GM19397 (cell line): ENCODE results near the gene MFSD1.

ENCODE experiments used
- ATAC-seq: cut with Tn5 transposase; IDR thresholded peaks from one replicate; pipeline ENCODE4 v1.9.1; 2021; ENCODE audit warnings: mild to moderate bottlenecking, moderate library complexity; ENCODE audit not compliant: unreplicated experiment

Gene MFSD1

DNA sequence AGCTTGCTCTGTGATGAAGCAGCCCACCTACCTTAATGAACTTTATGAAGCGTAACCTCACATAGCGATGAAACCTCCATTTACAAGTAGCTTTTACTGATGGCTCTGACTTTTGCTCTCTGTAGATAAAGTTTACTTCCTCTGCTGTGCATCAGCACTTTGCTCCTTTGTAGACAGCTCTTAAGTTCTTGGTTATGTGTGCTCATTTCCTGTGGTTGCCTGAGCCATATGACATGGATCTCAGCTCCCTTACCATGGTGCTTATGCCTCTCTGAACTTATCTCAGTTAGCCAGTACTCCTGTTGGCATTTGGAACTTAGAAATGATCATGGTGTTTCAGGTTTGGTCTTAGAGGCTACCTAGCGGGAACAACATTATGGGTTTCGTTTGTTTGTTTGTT, 7.8 kb downstream of the MFSD1 start:
- no peak for ATAC-seq

DNA sequence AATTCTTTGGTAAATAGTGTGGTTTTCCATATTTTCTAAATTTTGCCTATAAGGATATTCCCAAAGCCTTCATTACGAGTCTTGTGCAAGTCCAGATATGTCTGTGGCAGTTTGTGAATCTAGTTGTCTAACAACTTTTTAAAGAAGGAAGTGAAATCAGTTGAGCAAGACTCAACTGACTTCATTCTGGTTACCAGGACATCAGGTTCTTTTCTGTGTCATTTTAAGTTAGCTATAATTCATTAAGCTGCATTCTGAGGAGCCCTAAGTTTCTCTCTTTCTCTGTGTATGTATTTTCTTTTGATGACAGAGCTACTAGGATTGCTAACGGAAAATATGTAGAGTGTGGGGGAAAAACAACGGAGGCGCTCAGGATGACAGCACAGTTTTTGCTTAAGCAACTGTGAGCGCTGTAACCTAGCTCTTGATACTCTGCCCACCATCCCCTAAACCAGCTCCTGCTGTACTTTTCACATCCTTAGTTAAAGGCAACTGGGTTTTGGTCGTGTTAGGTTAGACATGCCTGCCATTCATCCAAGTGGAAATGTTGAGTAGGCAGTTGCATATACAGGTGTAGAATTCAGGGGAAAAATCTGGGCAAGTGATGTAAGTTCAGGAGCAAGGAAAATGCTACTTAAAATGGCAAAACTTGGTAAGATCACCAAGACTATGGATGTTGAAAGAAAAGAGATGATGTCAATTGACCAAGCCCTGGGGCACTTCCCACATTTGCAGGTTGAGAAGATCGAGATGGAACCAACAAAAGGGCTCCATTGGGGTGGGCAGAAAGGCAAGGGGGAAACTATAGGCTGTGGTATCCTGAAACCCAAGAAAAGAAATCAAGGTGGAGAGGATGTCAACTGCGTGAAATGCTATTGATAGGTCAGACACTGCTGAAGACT, 9.2 kb downstream of the MFSD1 start:
- no peak for ATAC-seq

GRCh38 chr3:158819282-158819681, 17.4 kb downstream of the MFSD1 start:
- ATAC-seq, result no peak

DNA sequence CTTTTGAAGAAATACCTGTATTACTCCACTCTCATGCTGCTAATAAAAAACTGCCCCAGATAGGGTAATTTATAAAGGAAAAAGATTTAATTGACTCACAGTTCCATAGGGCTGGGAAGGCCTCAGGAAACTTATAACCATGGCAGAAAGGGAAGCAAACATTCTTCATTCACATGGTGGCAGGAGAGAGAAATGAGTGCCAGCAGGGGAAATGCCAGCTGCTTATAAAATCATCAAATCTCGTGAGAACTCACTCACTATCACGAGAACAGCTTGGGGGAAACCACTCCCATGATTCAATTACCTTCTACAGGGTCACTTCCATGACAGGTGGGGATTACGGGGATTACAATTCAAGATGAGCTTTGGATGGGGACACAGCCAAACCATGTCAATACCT, 18.7 kb downstream of the MFSD1 start:
- no peak for ATAC-seq

GRCh38 chr3:158821847-158822246, 20.0 kb downstream of the MFSD1 start:
- ATAC-seq, result no peak

- ATAC-seq, result no peak
These were observed 21.6 kb downstream of the MFSD1 start for GRCh38 chr3:158823426-158823825.

DNA sequence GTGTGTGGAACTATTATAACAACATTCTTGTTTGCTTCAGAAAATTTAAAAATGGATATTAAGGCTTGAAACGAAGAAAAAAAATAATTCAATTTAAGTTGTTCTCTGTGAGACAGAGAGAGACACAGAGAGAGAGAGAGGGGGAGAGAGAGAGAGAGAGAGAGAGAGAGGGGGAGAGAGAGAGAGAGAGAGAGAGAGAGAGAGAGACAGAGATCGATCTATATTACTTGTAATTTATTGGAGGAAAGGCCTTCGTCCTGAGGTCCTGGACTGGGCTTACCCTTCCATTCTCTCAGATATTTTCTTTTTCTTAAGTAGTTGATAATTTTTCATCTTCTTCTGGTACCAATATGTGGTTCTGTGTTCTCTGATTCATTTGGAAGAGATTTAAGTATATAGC, 25.9 kb downstream of the MFSD1 start:
- ATAC-seq, result no peak

- ATAC-seq, result no peak
These were observed 28.5 kb downstream of the MFSD1 start for GRCh38 chr3:158830391-158830790.

DNA sequence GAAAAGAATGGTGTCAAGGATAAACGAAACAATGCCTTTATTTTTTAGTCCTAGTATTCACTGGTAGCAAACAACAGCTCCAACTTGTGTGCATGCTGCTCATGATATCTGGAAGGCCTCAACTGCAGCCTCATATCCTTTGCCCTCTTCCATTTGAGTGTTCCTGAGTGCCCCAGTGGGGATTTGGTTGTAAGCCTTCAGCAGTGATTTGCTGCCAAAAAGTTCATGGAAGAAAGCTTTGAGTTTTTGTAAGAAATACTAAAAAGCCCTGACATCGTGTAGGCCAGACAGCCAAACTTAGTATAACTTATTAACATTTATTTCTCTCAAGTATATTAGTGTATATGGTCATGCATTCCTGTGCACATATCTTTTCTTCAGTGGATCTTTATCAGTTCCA, 30.0 kb downstream of the MFSD1 start:
- no peak for ATAC-seq

DNA sequence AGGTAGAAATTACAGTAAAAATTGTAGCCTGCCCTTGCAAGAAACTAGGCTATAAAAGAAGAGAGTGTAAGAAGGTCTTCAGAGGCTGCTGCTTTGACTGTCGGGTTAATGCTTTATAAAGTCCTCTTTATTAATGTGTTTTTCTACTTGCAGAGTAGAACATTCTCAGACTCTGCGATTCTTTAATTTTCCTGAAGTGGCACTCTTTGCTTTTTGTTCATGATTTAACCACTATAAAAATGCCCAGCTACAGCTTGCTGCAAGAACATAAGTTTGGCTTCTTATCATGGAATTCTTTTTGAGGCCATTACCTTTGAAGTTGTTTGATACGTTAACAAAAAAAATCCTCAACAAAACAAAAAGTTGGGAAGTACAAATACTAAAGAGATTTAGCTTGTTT, 33.8 kb downstream of the MFSD1 start:
- ATAC-seq, result no peak

GRCh38 chr3:158836312-158836711, 34.5 kb downstream of the MFSD1 start:
- no peak for ATAC-seq

DNA sequence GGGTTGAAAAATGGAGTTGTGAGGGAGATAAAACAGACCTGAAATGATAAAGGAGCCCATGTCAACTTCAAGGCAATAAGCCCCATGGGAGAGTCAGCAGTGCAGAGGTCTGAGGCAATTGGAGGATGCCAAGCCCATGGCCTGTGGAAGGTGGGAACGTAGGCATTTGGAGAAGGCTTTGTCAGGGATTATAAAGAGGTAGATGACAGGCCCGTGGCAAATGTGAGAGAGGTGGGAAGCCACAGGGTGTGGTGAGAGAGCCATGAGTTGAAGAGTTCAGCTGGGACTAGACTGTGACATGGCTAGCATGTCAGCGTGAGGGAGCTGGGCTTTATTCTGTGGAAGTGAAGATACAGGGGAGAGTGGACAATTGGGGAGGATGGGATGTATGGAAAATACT, 35.4 kb downstream of the MFSD1 start:
- no peak for ATAC-seq

GRCh38 chr3:158839966-158840365, 38.1 kb downstream of the MFSD1 start:
- ATAC-seq, result no peak

GRCh38 chr3:158841387-158841786, 39.5 kb downstream of the MFSD1 start:
- no peak for ATAC-seq

DNA sequence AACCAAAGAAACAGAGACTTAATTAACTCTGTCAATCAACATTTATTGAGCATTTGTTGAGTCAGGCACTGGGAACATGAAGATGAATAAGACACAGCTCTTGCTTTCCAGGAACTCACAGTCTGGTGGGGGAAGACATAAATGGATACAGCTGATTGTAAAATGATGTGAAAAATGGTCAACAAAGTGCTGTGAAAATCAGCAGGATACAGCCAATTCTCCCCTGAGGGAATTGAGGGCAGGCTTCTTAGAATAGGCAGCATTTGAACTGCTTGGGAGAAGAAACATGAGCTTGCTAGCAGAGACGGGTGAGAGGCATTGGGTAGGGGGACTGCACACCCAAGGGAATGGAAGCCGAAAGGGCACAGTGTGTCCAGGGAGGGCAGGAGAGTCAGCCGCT, 41.1 kb downstream of the MFSD1 start:
- no peak for ATAC-seq

- no peak for ATAC-seq
These were observed 44.0 kb downstream of the MFSD1 start for GRCh38 chr3:158845765-158846350.

DNA sequence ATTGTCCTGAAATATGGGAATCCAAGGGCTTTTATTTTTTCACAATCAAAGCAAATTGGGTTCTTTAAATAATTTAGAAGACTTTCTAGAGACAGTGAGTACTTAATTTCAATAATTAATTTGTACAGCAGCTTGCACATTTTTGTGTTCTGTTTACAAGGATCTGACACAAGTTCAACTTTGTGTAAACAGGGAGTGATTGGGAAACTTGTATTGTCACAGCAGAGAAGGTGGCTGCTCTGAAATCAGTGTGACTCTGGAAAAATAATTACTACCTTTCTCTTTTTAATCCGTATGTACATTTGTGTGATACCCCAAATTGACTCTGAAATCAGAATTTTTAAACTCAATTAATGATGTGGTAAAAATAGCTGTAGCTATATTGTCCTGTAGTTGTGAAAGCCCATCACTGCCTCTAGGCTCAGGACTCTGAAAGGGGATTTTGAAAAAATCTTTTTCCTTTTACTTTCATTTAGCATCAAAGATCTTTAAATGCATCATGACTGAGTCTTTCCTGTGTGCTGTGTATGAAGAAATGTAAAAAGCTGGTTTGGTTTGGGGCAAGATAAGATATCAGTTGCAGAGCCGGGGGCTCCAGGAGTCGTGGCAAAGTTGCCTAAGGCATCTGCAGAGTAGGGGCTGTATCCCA, 45.1 kb downstream of the MFSD1 start:
- ATAC-seq, result peak; percentile 68

- peak; percentile 28 for ATAC-seq
These were observed 45.6 kb downstream of the MFSD1 start for GRCh38 chr3:158847452-158847821.

GRCh38 chr3:158847885-158848284, 46.0 kb downstream of the MFSD1 start:
- ATAC-seq, result no peak

DNA sequence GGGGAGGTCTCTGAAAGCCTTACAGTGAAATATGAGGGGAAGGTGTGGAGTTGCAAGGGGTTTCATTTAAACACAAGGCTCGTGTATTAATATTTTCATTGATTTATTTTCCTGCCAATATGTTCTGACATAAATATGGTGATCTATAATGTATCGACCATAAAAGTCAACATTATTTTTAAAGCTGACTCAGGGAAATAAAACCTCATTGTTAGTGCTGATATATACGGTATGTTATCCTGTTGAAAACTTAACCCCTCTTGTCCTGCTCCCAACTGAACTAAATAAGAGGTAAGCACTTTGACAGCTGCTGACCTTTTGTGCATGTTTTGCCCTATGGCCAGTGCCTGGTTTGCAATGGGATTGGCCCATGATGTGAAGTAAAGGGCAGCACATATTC, 47.9 kb downstream of the MFSD1 start:
- ATAC-seq, result no peak

DNA sequence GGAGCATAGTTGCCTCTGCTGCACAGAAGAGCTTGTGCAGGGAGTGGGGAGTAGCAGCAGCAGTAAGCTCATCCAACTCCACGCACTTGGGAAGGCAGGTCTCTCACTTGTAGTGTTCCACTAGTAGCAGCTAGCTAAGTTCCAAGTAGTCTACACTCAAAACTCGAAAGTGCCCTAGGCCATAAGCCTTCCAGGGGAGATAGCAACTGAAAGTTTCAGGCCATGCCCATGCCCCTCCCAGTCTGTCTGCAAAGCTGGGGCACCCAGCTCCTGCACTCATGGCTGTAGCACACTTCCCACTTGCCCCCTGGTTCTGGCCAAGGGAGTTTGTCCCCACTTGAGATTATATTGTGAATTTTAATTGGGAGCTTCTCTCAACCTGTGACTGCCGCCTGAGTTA, 57.5 kb downstream of the MFSD1 start:
- ATAC-seq, result no peak

- no peak for ATAC-seq
These were observed 61.4 kb downstream of the MFSD1 start for GRCh38 chr3:158863247-158863646.
